Omental fat pad (tissue), 4 donors: ENCODE results near the gene SPINT3. TPM values are rescaled to one million over a fixed set of nuclear protein-coding genes. Genes with fewer than 3 reads are reported as not detected.

Experiments used
- ATAC-seq: fragments of 150-250 bp; one replicate; pipeline ENCODE4 v1.9.1; 2016; ENCODE audit warnings: mild to moderate bottlenecking, moderate library complexity; ENCODE audit not compliant: low FRiP score
- DNase-seq: peaks from one replicate; pipeline ENCODE4 v3.0.0-alpha.2; 2019; ENCODE audit warnings: low spot score
- CTCF ChIP-seq, 3 donors: fragments of 450-650 bp; IDR thresholded peaks; one replicate each; pipeline ENCODE4 v1.5.1; 2016 to 2017; ENCODE audit warnings: antibody characterized with exemption in 3 of 3, mild to moderate bottlenecking in 3 of 3, moderate library complexity in 2 of 3
- total RNA-seq, 4 donors: library from RNA; depleted of rRNA; stranded (reverse); fragments of >200 nt; gene quantifications; one replicate each; pipeline ENCODE4 v1.1.0, GENCODE V29; 2016

The SPINT3 gene
- total RNA-seq, 4 donors from 2014 or later = not detected

- no peak for ATAC-seq
- no peak for DNase-seq
- TF ChIP-seq CTCF (IDR thresholded peaks at IDR 0.05) = no peak
These were observed 9.0 kb downstream of the SPINT3 start for GRCh38 chr20:45506398-45506797.

- DNase-seq = no peak
- no peak for TF ChIP-seq CTCF (IDR thresholded peaks at IDR 0.05)
- ATAC-seq = no peak
These were observed 12.0 kb downstream of the SPINT3 start for GRCh38 chr20:45503403-45503802.

GRCh38 chr20:45502561-45502960 lies 12.9 kb downstream of the SPINT3 start:
- ATAC-seq (no peak), DNase-seq (no peak)
- TF ChIP-seq CTCF (IDR thresholded peaks at IDR 0.05) = no peak

GRCh38 chr20:45501600-45501999 lies 13.8 kb downstream of the SPINT3 start:
- ATAC-seq (no peak), DNase-seq (no peak)
- no peak for TF ChIP-seq CTCF (IDR thresholded peaks at IDR 0.05)

- no peak for DNase-seq
- TF ChIP-seq CTCF (IDR thresholded peaks at IDR 0.05) = no peak
- ATAC-seq = no peak
These were observed 15.4 kb downstream of the SPINT3 start for GRCh38 chr20:45500022-45500421.

- TF ChIP-seq CTCF (IDR thresholded peaks at IDR 0.05) = no peak
- ATAC-seq (no peak), DNase-seq (no peak)
These were observed 17.4 kb downstream of the SPINT3 start for GRCh38 chr20:45497971-45498494.

GRCh38 chr20:45496166-45496565 lies 19.3 kb downstream of the SPINT3 start:
- no peak for DNase-seq
- no peak for TF ChIP-seq CTCF (IDR thresholded peaks at IDR 0.05)
- no peak for ATAC-seq
